GM12874 (cell line): ENCODE results near the gene FLYWCH1.

Source experiments
- CTCF ChIP-seq: IDR thresholded peaks from 2 replicates; pipeline ENCODE4 v1.5.1; 2011; ENCODE audit warnings: low read depth, mild to moderate bottlenecking, control low read depth, low read length, moderate library complexity; ENCODE audit not compliant: insufficient read depth

FLYWCH1 gene

GRCh38 chr16:2904100-2904921 is 7.4 kb upstream of the FLYWCH1 start:
- TF ChIP-seq CTCF, result peak; percentile 98

- no peak for TF ChIP-seq CTCF
Observed at GRCh38 chr16:2904922-2905240, 6.8 kb upstream of the FLYWCH1 start.

GRCh38 chr16:2905241-2905987 is 6.3 kb upstream of the FLYWCH1 start:
- no peak for TF ChIP-seq CTCF

GRCh38 chr16:2905988-2906387 is 5.7 kb upstream of the FLYWCH1 start:
- no peak for TF ChIP-seq CTCF

GRCh38 chr16:2907084-2907753 is 4.5 kb upstream of the FLYWCH1 start:
- peak; percentile 60 for TF ChIP-seq CTCF

GRCh38 chr16:2910441-2910969 is 1.2 kb upstream of the FLYWCH1 start:
- no peak for TF ChIP-seq CTCF

GRCh38 chr16:2912330-2913199 is 834 bp downstream of the FLYWCH1 start:
- TF ChIP-seq CTCF, result no peak
